GM12878 (cell line): Measurements from ENCODE around the gene GOLIM4. TPM values are rescaled to one million over a fixed set of nuclear protein-coding genes. Genes with fewer than 3 reads are reported as not detected.

Source experiments
- ATAC-seq: fragments of 200-7000 bp; cut with Tn5 transposase; 3 replicates; pipeline ENCODE4 v1.9.1; 2020; ENCODE audit warnings: mild to moderate bottlenecking, moderate library complexity
- BruUV-seq: library from RNA; stranded (reverse); fragments of 400-500 nt; replicated peaks from 2 replicates; lab custom pipeline; 2021; lab: Mats Ljungman, UMichigan
- CTCF ChIA-PET: fragments of 300-600 bp; sonication (Branson Sonifier 250); formaldehyde crosslinking; extraction: SDS; loops from one replicate; lab custom pipeline; 2021; ENCODE audit warnings: inconsistent platforms; lab: Yijun Ruan, JAX
- POLR2A ChIA-PET: fragments of 350-600 bp; formaldehyde crosslinking; extraction: SDS; loops from one replicate; lab custom pipeline; 2021; ENCODE audit warnings: inconsistent platforms; lab: Charles Lee
- RAD21 ChIA-PET: fragments of 300-600 bp; sonication (Branson Sonifier 250); formaldehyde crosslinking; loops from one replicate; lab custom pipeline; 2023; ENCODE audit warnings: antibody characterized with exemption; ENCODE audit not compliant: unreplicated experiment; lab: Charles Lee
- SMC1A ChIA-PET: fragments of 300-600 bp; sonication (Branson Sonifier 250); formaldehyde crosslinking; loops from one replicate; lab custom pipeline; 2023; ENCODE audit not compliant: unreplicated experiment, uncharacterized antibody; lab: Charles Lee
- DNase-seq: peaks from one replicate; pipeline ENCODE4 v3.0.0-alpha.2; 2011; ENCODE audit warnings: low read depth, low spot score
- FAIRE-seq: peaks from 3 replicates; lab custom pipeline; 2011; peaks lifted over from hg19 to GRCh38; lab: Jason Lieb, UNC
- H2AFZ ChIP-seq: 2 replicates; pipeline ENCODE4 v1.6.0; 2011; ENCODE audit warnings: low read depth, low read length, control low read depth; ENCODE audit not compliant: control insufficient read depth
- H3K27ac ChIP-seq: 2 replicates; pipeline ENCODE4 v1.5.1; 2011; ENCODE audit warnings: control low read depth; ENCODE audit not compliant: control insufficient read depth, insufficient read depth
- H3K27me3 ChIP-seq, 2 experiments: replicated peaks in 1 of 2; 2 replicates each; pipeline versions ENCODE4 v1.6.0 to v1.6.1; 2011; ENCODE audit warnings: low read length in 1 of 2; ENCODE audit not compliant: control insufficient read depth in 2 of 2, insufficient read depth in 2 of 2
- H3K36me3 ChIP-seq, 2 experiments: 2 replicates each; pipeline ENCODE4 v1.5.1; 2011; ENCODE audit warnings: low read length in 1 of 2; ENCODE audit not compliant: control insufficient read depth in 2 of 2, insufficient read depth in 2 of 2
- H3K4me1 ChIP-seq: 2 replicates; pipeline ENCODE4 v1.6.1; 2011; ENCODE audit warnings: mild to moderate bottlenecking, low read length, moderate library complexity, mixed read lengths; ENCODE audit not compliant: control insufficient read depth, insufficient read depth
- H3K4me2 ChIP-seq: 2 replicates; pipeline ENCODE4 v1.6.0; 2011; ENCODE audit warnings: control low read depth; ENCODE audit not compliant: control insufficient read depth, insufficient read depth
- H3K4me3 ChIP-seq: fragments of 200-600 bp; sonication (generic); 2 replicates; pipeline ENCODE4 v1.5.1; 2016
- H3K79me2 ChIP-seq: 2 replicates; pipeline ENCODE4 v1.6.0; 2011; ENCODE audit warnings: low read length; ENCODE audit not compliant: control insufficient read depth, insufficient read depth
- H3K9ac ChIP-seq: 2 replicates; pipeline ENCODE4 v1.8.0; 2011; ENCODE audit warnings: low read length, control low read depth, mixed read lengths; ENCODE audit not compliant: control insufficient read depth, insufficient read depth
- H3K9me3 ChIP-seq: replicated peaks from 3 replicates; pipeline ENCODE4 v1.5.1; 2011; ENCODE audit warnings: mild to moderate bottlenecking, low read length; ENCODE audit not compliant: control insufficient read depth, insufficient read depth
- H4K20me1 ChIP-seq: 2 replicates; pipeline ENCODE4 v1.6.0; 2011; ENCODE audit not compliant: control insufficient read depth, insufficient read depth
- BMI1 ChIP-seq: fragments of 450-650 bp; IDR thresholded peaks from 2 replicates; pipeline ENCODE4 v1.6.1; 2016; ENCODE audit warnings: mild to moderate bottlenecking, moderate library complexity, borderline replicate concordance
- BRCA1 ChIP-seq: IDR thresholded peaks from 2 replicates; pipeline ENCODE4 v1.6.1; 2011; ENCODE audit warnings: low read depth, low read length, improper control_type of control experiment
- CTCF ChIP-seq, 3 experiments: IDR thresholded peaks in 2 of 3; conservative IDR thresholded peaks in 1 of 3; 2 replicates each; pipeline ENCODE4 v1.5.1; 2011; ENCODE audit warnings: low read depth in 3 of 3, low read length in 3 of 3, mild to moderate bottlenecking in 3 of 3, control low read depth in 2 of 3, moderate library complexity in 2 of 3, inconsistent platforms in 1 of 3, mixed read lengths in 1 of 3; ENCODE audit not compliant: control insufficient read depth in 2 of 3, insufficient read depth in 1 of 3; ENCODE audit errors: extremely low read depth in 1 of 3
- ESRRA ChIP-seq: IDR thresholded peaks from 2 replicates; pipeline ENCODE4 v1.6.1; 2012; ENCODE audit warnings: mild to moderate bottlenecking, low read length, improper control_type of control experiment
- ETV6 ChIP-seq, 2 experiments: fragments of 450-650 bp in 1 of 2; IDR thresholded peaks in 1 of 2; conservative IDR thresholded peaks in 1 of 2; 2 replicates each; pipeline ENCODE4 v1.6.1; 2014; ENCODE audit warnings: antibody characterized with exemption in 1 of 2, borderline replicate concordance in 1 of 2, low read depth in 1 of 2, mild to moderate bottlenecking in 1 of 2, moderate library complexity in 1 of 2
- HCFC1 ChIP-seq: fragments of 150-350 bp; IDR thresholded peaks from 2 replicates; pipeline ENCODE4 v1.6.1; 2014; ENCODE audit warnings: low read length
- HDAC2 ChIP-seq: fragments of 200-600 bp; sonication (generic); IDR thresholded peaks from 2 replicates; pipeline ENCODE4 v1.6.1; 2017
- NR2C2 ChIP-seq: IDR thresholded peaks from 2 replicates; pipeline ENCODE4 v1.6.1; 2011; ENCODE audit warnings: borderline replicate concordance, low read depth; ENCODE audit not compliant: control insufficient read depth, insufficient read length
- RAD51 ChIP-seq: fragments of 450-650 bp; IDR thresholded peaks from 2 replicates; pipeline ENCODE4 v1.6.1; 2016; ENCODE audit warnings: moderate library complexity, mild to moderate bottlenecking, inconsistent platforms
- REST ChIP-seq: IDR thresholded peaks from 2 replicates; pipeline ENCODE4 v1.6.1; 2012; ENCODE audit warnings: mild to moderate bottlenecking, low read depth, low read length
- SRF ChIP-seq, 2 experiments: IDR thresholded peaks; 2 replicates each; pipeline ENCODE4 v1.6.1; 2011; ENCODE audit warnings: low read depth in 2 of 2, low read length in 2 of 2, mild to moderate bottlenecking in 1 of 2, moderate library complexity in 1 of 2
- STAT1 ChIP-seq: fragments of 450-650 bp; conservative IDR thresholded peaks from 2 replicates; pipeline ENCODE4 v1.6.1; 2014; ENCODE audit warnings: antibody characterized with exemption, mild to moderate bottlenecking
- TBL1XR1 ChIP-seq: IDR thresholded peaks from 2 replicates; pipeline ENCODE4 v1.6.1; 2012; ENCODE audit warnings: low read depth, low read length, improper control_type of control experiment
- USF1 ChIP-seq: IDR thresholded peaks from 2 replicates; pipeline ENCODE4 v1.6.1; 2011; ENCODE audit warnings: borderline replicate concordance, low read depth, mild to moderate bottlenecking, moderate library complexity, mixed read lengths, low read length; ENCODE audit not compliant: insufficient read depth; ENCODE audit errors: extremely low read length
- WRNIP1 ChIP-seq: IDR thresholded peaks from 2 replicates; pipeline ENCODE4 v1.6.1; 2011; ENCODE audit warnings: low read depth, low read length, improper control_type of control experiment, borderline replicate concordance
- ZNF622 ChIP-seq: fragments of 450-650 bp; IDR thresholded peaks from 2 replicates; pipeline ENCODE4 v1.6.1; 2017; ENCODE audit warnings: mild to moderate bottlenecking, inconsistent platforms
- in situ Hi-C: fragments of 300-500 bp; cut with MboI; formaldehyde crosslinking; loops from 9 replicates; pipeline ENCODE4 v1.14.3; 2018; ENCODE audit warnings: mixed read lengths
- intact Hi-C: fragments of 100-400 bp; cut with micrococcal nuclease; formaldehyde crosslinking; loops from one replicate; pipeline ENCODE4 v1.14.2; 2022; ENCODE audit not compliant: unreplicated experiment
- polyA plus RNA-seq, 11 experiments: library from polyadenylated mRNA; depleted of rRNA in 4 of 11; unstranded in 6 of 11; stranded (reverse) in 5 of 11; fragments of >200 nt; fragmentation: Nextera tagmentation in 4 of 11; fragmentation: Illumina TruSeq in 1 of 11; extraction: Ambion mirVana in 4 of 11; extraction: Trizol in 1 of 11; gene quantifications; 1 replicate in 1 of 11; 2 replicates in 10 of 11; pipeline versions ENCODE4 v1.2.1 to v1.2.3, GENCODE V29; 2011 to 2016; ENCODE audit warnings: inconsistent platforms in 2 of 11, missing spikeins in 2 of 11, low read depth in 1 of 11
- total RNA-seq, 4 experiments: library from RNA; depleted of rRNA in 3 of 4; stranded (reverse); fragments of >200 nt in 3 of 4; fragmentation: Illumina TruSeq in 1 of 4; extraction: Trizol in 1 of 4; gene quantifications; 2 replicates each; pipeline versions ENCODE4 v1.2.1 to v1.2.3, GENCODE V29; 2013 to 2021

The GOLIM4 gene
- total and polyA plus RNA-seq, 10 of the 15 experiments (the other 5 are each of a cell fraction or from before 2014, with no cell fraction given): 11.1 to 32.4 (median 19.3) TPM

- TF ChIP-seq RAD51: no peak
- no peak for TF ChIP-seq NR2C2
These were observed 21.7 kb downstream of the GOLIM4 start (continued) for GRCh38 chr3:168073842-168074605.

GRCh38 chr3:168072323-168072650, 23.4 kb downstream of the GOLIM4 start:
- Histone ChIP-seq H3K27me3 (no peaks in the 10 kb centered on the region), H3K36me3 (0 out of 4 replicates have a peak, but pooled peaks cover 0 to 2% of the 10 kb centered on the region in 2 experiments), H4K20me1 (no peaks in the 10 kb centered on the region), H3K4me2 (no peak overlapping the region), H2AFZ (no peak overlapping the region), H3K4me1 (no peaks in the 10 kb centered on the region), H3K4me3 (no peak overlapping the region), H3K79me2 (peaks cover 4% of the 10 kb centered on the region), H3K9ac (no peak overlapping the region), H3K27ac (no peak overlapping the region), H3K9me3 (no peaks in the 10 kb centered on the region; the same call in 2 of the 3 replicates)
- no TSS peak for BruUV-seq
- FAIRE-seq: no peak
- POLR2A ChIA-PET: interaction anchor here (1.0 kb wide), 1 partner anchor 16 kb away, joined by 3 read pairs; no protein-coding TSS in a partner anchor
- intact Hi-C loops: no loop called here
- RAD21 ChIA-PET: interaction anchor here (0.9 to 1.2 kb wide), 2 partner anchors 11 to 22 kb away, joined by 3 to 7 read pairs; no protein-coding TSS in a partner anchor
- in situ Hi-C loops: no loop called here
- SMC1A ChIA-PET: interaction anchor here (0.7 to 3.0 kb wide), 4 partner anchors 10 to 93 kb away, joined by 3 to 22 read pairs (median 9); no protein-coding TSS in a partner anchor
- CTCF ChIA-PET: interaction anchor here (0.6 to 1.3 kb wide), 2 partner anchors 9 to 717 kb away, joined by 3 read pairs; no protein-coding TSS in a partner anchor
- DNase-seq: no peak
- no peak for ATAC-seq
- no peak for TF ChIP-seq HCFC1
- TF ChIP-seq ESRRA: no peak
- TF ChIP-seq CTCF (IDR thresholded peaks at IDR 0.05 in 2 of 3, conservative IDR thresholded peaks at IDR 0.05 in 1 of 3; ENCODE audit: control insufficient read depth in 2 of 3, extremely low read depth in 1 of 3, insufficient read depth in 1 of 3, low read depth in 3 of 3, low read length in 3 of 3): no peak
- no peak for TF ChIP-seq WRNIP1
- TF ChIP-seq STAT1: no peak
- TF ChIP-seq ZNF622: no peak
- no peak for TF ChIP-seq HDAC2
- no peak for TF ChIP-seq USF1
- TF ChIP-seq BRCA1: no peak
- TF ChIP-seq ETV6 (conservative IDR thresholded peaks at IDR 0.05 in 1 of 2, IDR thresholded peaks at IDR 0.05 in 1 of 2; ENCODE audit: borderline replicate concordance in 1 of 2, low read depth in 1 of 2): no peak
- TF ChIP-seq SRF (IDR thresholded peaks at IDR 0.05; ENCODE audit: low read depth in 2 of 2, low read length in 2 of 2): no peak
- TF ChIP-seq REST: no peak
- TF ChIP-seq BMI1: no peak
- no peak for TF ChIP-seq TBL1XR1
